Erythroblast (primary cell): ENCODE data around the gene APOE.

Source experiments
- GATA1 ChIP-seq: IDR thresholded peaks from 2 replicates; pipeline ENCODE4 v1.6.1; 2011; ENCODE audit warnings: low read depth, mild to moderate bottlenecking, control low read depth, low read length, moderate library complexity
- POLR2A ChIP-seq: IDR thresholded peaks from 2 replicates; pipeline ENCODE4 v1.6.1; 2011; ENCODE audit warnings: mild to moderate bottlenecking, low read length

- no peak for TF ChIP-seq POLR2A
- TF ChIP-seq GATA1: no peak
Observed at GRCh38 chr19:44903216-44903601, 2.4 kb upstream of the APOE start.
